ENCODE data around the gene TEAD1.

The TEAD1 gene

GRCh38 chr11:12666915-12667314 lies 7.3 kb upstream of the TEAD1 start:
- DNase-seq (ENCODE audit: low read depth): no peak

GRCh38 chr11:12667646-12668045 lies 6.6 kb upstream of the TEAD1 start:
- DNase-seq (ENCODE audit: low read depth): no peak

GRCh38 chr11:12668166-12668565 lies 6.1 kb upstream of the TEAD1 start:
- DNase-seq (ENCODE audit: low read depth): no peak

- DNase-seq (ENCODE audit: low read depth): peak; percentile 57
Observed at GRCh38 chr11:12669930-12670329, 4.3 kb upstream of the TEAD1 start.

GRCh38 chr11:12671370-12671769 lies 2.9 kb upstream of the TEAD1 start:
- DNase-seq (ENCODE audit: low read depth): no peak

GRCh38 chr11:12673601-12673923 lies 659 bp upstream of the TEAD1 start:
- DNase-seq (ENCODE audit: low read depth): no peak

GRCh38 chr11:12674571-12674935 lies 332 bp downstream of the TEAD1 start:
- DNase-seq (ENCODE audit: low read depth): no peak

GRCh38 chr11:12674936-12675696 lies 895 bp downstream of the TEAD1 start:
- no peak for DNase-seq (ENCODE audit: low read depth)

- no peak for DNase-seq (ENCODE audit: low read depth)
Observed at GRCh38 chr11:12675951-12676711, 1.9 kb downstream of the TEAD1 start.

GRCh38 chr11:12677131-12677530 lies 2.9 kb downstream of the TEAD1 start:
- no peak for DNase-seq (ENCODE audit: low read depth)

- no peak for DNase-seq (ENCODE audit: low read depth)
Observed at GRCh38 chr11:12678092-12678491, 3.9 kb downstream of the TEAD1 start.

GRCh38 chr11:12678991-12679390 lies 4.8 kb downstream of the TEAD1 start:
- no peak for DNase-seq (ENCODE audit: low read depth)

GRCh38 chr11:12679471-12679870 lies 5.2 kb downstream of the TEAD1 start:
- DNase-seq (ENCODE audit: low read depth): no peak

- DNase-seq (ENCODE audit: low read depth): peak; percentile 82
Observed at GRCh38 chr11:12680246-12680939, 6.2 kb downstream of the TEAD1 start.

GRCh38 chr11:12680940-12681258 lies 6.7 kb downstream of the TEAD1 start:
- no peak for DNase-seq (ENCODE audit: low read depth)

- no peak for DNase-seq (ENCODE audit: low read depth)
Observed at GRCh38 chr11:12681466-12681865, 7.2 kb downstream of the TEAD1 start.

GRCh38 chr11:12682288-12682687 lies 8.1 kb downstream of the TEAD1 start:
- no peak for DNase-seq (ENCODE audit: low read depth)

- no peak for DNase-seq (ENCODE audit: low read depth)
Observed at GRCh38 chr11:12682737-12683500, 8.7 kb downstream of the TEAD1 start.

GRCh38 chr11:12683874-12684273 lies 9.7 kb downstream of the TEAD1 start:
- no peak for DNase-seq (ENCODE audit: low read depth)

- DNase-seq (ENCODE audit: low read depth): no peak
Observed at GRCh38 chr11:12684315-12684714, 10.1 kb downstream of the TEAD1 start.

- no peak for DNase-seq (ENCODE audit: low read depth)
Observed at GRCh38 chr11:12684816-12685215, 10.6 kb downstream of the TEAD1 start.

- no peak for DNase-seq (ENCODE audit: low read depth)
Observed at GRCh38 chr11:12685229-12685628, 11.0 kb downstream of the TEAD1 start.

Measured in fibroblast of the conjunctiva (primary cell).